Stimulated activated CD8-positive, alpha-beta memory T cell treated with anti-CD3 and anti-CD28 coated beads, Interleukin-12 subunit alpha, Interleukin-12 subunit beta, amount 100 ng/mL, for 4 hours (primary cell): Measurements from ENCODE around the gene CSAD.

Experiments
- DNase-seq: peaks from one replicate; pipeline ENCODE4 v3.0.0-alpha.2; 2020; ENCODE audit warnings: low read depth

CSAD gene

DNA sequence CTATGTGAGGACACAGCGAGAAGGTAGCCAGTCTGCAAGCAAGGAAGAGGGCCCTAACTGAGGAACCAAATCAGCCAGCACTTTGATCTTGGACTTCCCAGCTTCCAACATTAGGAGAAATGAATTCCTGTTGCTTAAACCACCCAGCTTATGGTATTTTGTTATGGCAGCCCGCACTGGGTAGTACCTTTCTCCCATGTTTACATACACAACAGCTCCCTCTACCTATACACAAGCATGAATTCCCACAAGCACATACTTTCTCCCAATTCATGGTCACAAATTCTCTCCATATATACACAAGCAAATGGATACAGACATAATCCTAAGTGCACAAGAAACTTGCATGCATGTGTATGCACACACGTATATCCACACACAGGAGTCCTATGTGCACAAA is 19.0 kb upstream of the CSAD start:
- no peak for DNase-seq

- DNase-seq, result no peak
Observed at GRCh38 chr12:53198486-53199110, 17.9 kb upstream of the CSAD start.

DNA sequence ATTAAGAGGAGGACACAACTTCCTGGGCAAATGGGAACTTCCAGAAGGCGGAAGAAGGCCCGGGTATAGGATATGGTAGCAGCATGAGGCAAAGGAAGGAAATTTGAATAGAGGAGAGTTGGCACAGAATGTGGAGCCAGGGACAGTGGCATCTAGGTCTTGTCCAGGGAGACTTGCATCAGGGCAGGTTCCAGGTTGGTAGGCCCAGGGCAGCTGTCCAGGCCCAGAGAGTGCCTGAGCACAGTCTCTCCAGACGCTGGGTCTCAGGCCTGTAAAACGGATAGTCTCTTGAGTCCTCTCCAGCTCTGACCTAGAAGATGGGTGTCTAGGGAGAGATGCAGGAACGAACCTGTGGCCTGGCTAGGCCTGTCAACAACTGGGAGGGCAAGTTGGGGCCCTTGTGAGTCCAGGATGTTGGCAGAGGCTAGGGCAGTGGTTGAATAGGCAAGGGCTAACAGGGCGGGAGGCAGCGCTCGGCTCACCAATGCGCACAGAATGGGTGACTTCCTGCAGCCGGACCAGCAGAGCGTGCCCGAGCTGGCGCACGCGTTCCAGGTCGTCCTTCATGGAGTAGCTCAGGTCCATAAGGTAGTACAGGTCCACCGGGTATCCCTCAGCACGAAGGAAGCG is 16.4 kb upstream of the CSAD start:
- DNase-seq, result no peak

GRCh38 chr12:53196486-53196885 is 15.8 kb upstream of the CSAD start:
- no peak for DNase-seq

DNA sequence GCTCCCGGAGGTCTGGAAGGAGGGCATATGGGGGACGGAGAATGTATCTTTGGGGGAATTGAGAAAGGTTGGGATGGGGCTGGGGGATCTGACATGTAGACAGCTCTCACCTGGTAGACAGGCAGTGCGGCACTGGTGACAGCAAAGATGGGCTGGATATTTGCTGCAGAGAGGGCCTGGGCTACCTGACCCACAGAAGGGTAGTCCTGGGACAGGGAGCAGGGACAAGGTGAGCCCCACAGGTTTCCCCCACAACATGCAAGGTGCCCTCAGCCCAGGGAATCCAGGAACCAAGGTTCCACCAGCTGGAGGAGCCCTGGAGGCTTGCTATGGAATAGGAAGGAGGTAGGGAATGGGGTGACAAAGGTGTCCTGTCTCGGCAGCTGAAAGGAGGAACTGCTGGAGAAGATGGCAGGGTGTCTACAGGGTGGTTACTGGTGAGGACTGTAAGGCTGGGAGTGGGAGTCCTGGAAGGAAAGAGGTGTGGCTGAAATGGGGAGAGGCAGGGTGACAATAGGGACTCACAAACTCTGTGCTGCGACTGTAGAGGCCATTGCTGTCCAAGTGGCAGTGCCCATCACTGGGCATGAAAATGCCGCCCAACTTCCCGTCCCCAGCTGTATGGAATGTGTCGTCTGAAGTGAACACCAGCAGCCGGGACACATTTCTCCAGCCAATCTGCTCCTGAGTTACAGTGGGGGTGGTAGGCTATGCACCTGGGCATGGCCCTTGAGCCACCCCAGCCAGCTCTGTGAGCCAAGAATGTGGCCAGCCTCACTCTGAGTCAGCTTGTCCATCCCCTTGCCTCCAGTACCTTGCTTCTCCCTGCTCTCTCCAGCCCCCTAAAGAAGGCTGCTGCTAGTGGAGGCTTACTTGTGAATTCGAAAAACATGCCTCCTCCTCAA is 15.0 kb upstream of the CSAD start:
- no peak for DNase-seq

DNA sequence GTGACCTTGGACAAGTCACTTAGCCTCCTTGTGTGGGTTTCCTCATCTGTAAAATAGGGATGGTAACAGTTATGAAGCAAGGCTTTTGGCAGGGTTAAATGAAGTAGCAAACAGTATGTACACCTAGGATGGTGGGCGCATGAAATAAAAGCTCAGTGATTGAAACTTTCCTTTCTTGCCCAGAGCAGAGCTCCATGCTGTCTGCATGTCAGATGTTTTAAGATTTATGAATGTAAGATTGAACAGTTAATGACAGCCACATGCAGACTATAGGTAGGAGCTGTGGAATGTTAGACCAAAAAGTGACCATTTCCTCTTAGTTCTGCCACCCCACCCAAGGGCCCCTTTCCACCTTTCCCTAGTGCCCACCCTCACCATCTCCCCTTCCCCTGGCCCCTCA is 14.2 kb upstream of the CSAD start:
- no peak for DNase-seq

DNA sequence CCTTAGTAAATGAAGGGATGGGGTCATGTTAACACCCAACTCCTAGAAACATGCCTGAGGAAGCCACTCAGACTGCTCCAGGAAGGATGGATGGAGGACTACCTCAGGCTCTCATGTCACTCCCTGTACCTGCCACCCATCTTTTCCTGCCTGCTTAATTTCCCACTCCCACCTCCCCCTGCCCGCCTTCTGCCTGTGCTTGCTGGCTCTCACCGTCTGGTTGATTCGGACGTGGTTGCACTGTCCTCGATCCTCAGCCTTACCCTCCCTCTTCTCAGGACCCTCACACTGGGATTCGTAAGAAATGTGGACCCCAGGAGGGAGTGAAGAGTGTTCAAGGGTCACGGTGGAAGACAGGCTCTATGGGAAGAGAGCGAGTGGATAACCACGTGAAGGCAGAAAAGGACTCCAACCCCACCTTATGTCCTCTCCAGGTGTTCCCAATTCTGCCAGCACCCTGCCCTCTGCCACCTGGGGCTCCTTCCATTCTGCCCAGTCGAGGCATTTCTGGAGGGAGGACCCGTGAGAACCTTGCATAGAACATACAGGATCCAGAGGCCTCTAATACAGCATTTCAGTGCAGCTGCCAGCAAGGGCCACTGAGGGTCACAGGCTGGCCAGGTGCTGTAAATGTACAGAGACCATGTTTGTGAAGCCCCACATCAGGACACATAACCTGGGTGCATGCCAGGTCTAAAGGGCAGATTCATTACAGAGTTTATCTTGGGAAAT is 13.4 kb upstream of the CSAD start:
- DNase-seq, result no peak

DNA sequence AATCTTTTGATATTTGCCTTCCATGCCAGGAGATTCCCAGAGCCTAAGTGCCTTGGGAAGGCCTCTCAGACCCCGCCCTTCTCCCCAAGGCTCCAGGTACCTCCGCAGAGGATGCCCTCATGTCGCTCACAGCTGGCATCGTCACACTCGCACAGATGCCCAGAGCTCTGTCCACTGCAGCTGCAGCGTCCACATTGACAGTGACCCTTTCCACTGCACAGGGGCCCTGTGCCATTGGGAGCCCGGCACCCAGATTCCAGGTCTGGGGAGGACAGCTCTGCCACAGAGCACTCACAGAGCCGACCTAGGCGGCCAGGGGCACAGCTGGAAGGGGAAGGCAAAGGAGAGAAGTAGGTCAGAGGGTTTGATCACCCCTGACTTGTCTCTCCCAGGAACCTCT is 12.3 kb upstream of the CSAD start:
- no peak for DNase-seq

DNA sequence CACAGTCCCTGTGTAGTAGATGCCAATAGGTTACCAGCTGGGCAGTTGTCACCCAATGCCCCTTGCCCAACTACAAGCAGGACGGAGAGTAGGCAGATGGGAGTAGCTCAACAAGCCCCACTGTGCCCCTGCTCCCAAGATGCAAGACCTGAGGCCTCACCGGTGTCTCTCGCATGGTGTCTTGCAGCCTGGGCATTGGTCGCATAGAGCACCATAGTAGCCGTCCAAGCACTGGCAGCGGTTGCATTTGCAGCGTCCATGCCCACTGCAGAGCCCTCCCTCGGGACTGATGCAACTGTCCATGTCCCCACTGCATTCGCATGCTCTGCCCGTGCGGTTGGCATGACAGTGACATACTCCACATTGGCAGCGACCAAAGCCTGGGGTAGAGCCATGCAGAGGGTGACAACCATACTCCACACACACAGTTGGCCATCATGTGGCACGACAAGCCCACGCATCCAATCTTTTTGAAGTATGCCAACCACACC is 11.9 kb upstream of the CSAD start:
- no peak for DNase-seq

- DNase-seq, result no peak
Observed at GRCh38 chr12:53191885-53192530, 11.3 kb upstream of the CSAD start.

- DNase-seq, result no peak
Observed at GRCh38 chr12:53191096-53191884, 10.6 kb upstream of the CSAD start.

- no peak for DNase-seq
Observed at GRCh38 chr12:53190108-53190729, 9.5 kb upstream of the CSAD start.

- no peak for DNase-seq
Observed at GRCh38 chr12:53187145-53187899, 6.6 kb upstream of the CSAD start.

- no peak for DNase-seq
Observed at GRCh38 chr12:53186745-53187144, 6.0 kb upstream of the CSAD start.

DNA sequence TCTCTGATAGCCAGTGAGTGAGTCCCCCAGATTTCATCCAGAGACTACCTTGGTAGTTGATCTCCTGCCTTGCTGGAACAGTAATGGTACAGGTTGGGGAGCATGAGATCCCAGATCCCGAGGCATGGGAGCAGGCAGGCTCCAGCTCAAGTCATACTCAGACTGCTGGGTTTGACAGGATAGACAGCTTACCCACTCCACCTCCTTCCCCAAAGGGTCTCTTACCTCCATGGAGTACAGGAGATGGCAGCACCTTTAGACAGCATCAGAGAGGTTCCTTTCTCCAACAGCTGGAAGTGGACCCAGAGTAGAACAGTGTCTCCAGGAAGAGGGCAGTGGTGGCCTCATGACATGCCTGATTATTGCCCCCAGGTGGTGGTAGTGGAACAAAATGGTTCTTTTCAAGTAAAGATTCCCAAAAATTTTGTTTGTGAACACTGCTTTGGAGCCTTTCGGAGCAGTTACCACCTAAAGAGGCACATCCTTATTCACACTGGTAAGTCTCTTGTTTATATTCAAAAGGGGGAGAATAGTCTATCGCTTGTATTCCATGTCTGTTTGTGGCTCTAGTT is 4.9 kb upstream of the CSAD start:
- no peak for DNase-seq

GRCh38 chr12:53184828-53185227 is 4.1 kb upstream of the CSAD start:
- DNase-seq, result no peak

DNA sequence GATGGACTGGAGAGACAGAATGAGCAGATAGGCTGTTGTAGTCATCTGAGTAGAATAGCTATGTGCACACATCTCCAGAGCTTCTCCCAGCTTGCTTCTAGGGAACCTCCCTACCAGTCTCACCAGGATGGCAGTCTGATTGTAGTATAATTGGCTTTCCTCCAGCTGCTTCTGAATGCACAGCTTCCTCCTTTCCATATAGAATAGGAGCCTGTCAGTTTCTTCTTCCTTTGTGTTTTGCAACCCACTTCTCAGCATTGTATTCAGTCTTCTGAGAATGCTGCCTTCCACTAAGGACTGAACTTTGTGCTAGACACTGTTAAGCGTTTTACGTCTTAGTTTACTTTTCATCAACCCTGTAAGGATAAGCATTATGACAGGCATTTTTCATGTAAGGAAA is 2.2 kb upstream of the CSAD start:
- no peak for DNase-seq

DNA sequence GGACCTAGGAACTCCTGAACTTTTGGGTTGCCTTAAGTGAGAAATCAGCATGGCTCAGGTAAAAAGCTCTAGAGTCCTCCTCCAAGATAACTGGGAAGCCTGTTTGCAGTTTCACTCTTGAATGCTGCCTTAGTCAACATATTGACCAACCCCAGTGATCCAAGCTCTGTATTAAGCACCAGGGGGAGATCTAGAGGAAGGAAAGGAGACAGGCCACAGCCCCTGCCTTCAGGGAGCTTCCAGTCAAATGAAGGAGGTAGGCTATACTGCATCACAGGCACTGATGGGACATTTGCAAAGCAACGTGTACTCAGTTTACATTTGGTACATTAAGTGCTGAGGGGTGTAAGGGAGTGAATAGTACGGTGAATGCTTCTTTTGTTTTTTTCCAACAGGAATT is 1.2 kb upstream of the CSAD start:
- no peak for DNase-seq

DNA sequence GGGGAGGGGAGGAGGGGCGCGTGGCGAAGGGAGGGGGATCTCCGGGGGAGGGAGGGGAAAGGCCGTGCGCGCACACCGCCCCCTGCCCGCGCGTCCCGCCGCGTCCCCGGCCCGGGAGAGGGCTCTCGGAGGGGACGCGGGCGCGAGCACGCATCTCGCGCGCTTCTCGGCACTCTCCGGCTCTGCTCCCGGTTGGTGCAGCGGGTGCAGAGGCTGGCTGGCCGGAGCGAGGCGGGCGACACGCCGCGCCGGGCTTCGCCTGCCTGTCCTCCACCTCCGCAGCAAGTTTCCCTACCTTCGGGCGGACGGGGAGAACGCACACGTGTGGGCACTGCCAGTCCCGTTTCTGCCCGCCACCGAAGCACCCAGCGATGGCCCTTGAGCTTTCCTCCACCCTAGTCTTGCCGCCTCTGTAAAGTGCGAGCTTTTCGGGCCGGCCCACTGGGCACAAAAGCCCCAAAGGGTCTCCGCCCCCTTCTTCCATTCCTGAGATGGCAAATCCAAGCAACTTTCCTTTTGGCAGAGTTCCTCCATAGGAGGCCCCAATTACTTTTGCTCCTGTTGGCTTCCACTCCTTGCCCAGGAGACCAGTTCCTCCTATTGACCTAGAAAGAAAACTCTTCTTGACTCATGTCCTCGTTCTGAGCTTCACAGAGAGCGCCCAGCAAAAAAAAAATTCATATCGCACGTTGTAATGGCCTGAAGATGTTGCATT is 363 bp upstream of the CSAD start:
- peak; percentile 65 for DNase-seq
